ENCODE measurements around the gene NOD2.

- TF ChIP-seq CTCF (IDR thresholded peaks at IDR 0.05; ENCODE audit: insufficient read depth, low read depth, low read length) (no peak), EZH2 (IDR thresholded peaks at IDR 0.05; ENCODE audit: insufficient read depth, low read length) (no peak)
These were observed 18.6 kb upstream of the NOD2 start for GRCh38 chr16:50674831-50675230.

Data from astrocyte (in vitro differentiated cells and primary cell).